CD8-positive, alpha-beta memory T cell (primary cell): ENCODE data around the gene DCC. TPM values are rescaled to one million over a fixed set of nuclear protein-coding genes. Genes with fewer than 3 reads are reported as not detected.
"Not testable (repeated sequence)": the region's sequence is repeated elsewhere in the genome, so short reads cannot be mapped to it uniquely, and the experiment has no call there.

Source experiments
- CTCF ChIA-PET: fragments of 350-600 bp; sonication (Branson Sonifier 250); formaldehyde crosslinking; loops from one replicate; lab custom pipeline; 2021; ENCODE audit warnings: antibody characterized with exemption; lab: Charles Lee
- POLR2A ChIA-PET: fragments of 350-600 bp; sonication (Branson Sonifier 250); formaldehyde crosslinking; loops from one replicate; lab custom pipeline; 2021; ENCODE audit warnings: antibody characterized with exemption; lab: Charles Lee
- DNase-seq, 5 donors: peaks; one replicate each; pipeline versions ENCODE4 v3.0.0 to v3.0.0-alpha.2; 2020 to 2022; ENCODE audit warnings: mixed read lengths in 1 of 5
- H3K27ac ChIP-seq: one replicate; pipeline ENCODE4 v1.7.0; 2013; ENCODE audit warnings: low read depth, mild to moderate bottlenecking, low read length, moderate library complexity
- H3K27me3 ChIP-seq: 2 replicates; pipeline ENCODE4 v1.7.0; 2013; ENCODE audit warnings: low read length, mild to moderate bottlenecking; ENCODE audit not compliant: insufficient read depth, poor library complexity, severe bottlenecking
- H3K36me3 ChIP-seq: 2 replicates; pipeline ENCODE4 v1.7.0; 2013; ENCODE audit warnings: mild to moderate bottlenecking, low read length, moderate library complexity; ENCODE audit not compliant: insufficient read depth
- H3K4me1 ChIP-seq: 2 replicates; pipeline ENCODE4 v1.7.0; 2013; ENCODE audit warnings: mild to moderate bottlenecking, low read length, moderate library complexity; ENCODE audit not compliant: insufficient read depth
- H3K4me3 ChIP-seq: 2 replicates; pipeline ENCODE4 v1.7.0; 2013; ENCODE audit warnings: mild to moderate bottlenecking, low read length
- H3K9me3 ChIP-seq: 2 replicates; pipeline ENCODE4 v1.7.0; 2013; ENCODE audit warnings: mild to moderate bottlenecking, low read length
- H3K27ac Mint-ChIP-seq, 8 donors: one replicate each; pipeline ENCODE4 v1.8.0; 2020 to 2021; ENCODE audit warnings: mixed read lengths in 8 of 8, mild to moderate bottlenecking in 6 of 8, inconsistent platforms in 3 of 8, moderate library complexity in 3 of 8
- H3K27me3 Mint-ChIP-seq, 2 donors: one replicate each; pipeline ENCODE4 v1.8.0; 2020 to 2021; ENCODE audit warnings: mixed read lengths in 2 of 2, mild to moderate bottlenecking in 1 of 2, moderate library complexity in 1 of 2
- H3K36me3 Mint-ChIP-seq, 3 donors: one replicate each; pipeline ENCODE4 v1.8.0; 2020 to 2021; ENCODE audit warnings: mixed read lengths in 3 of 3, inconsistent platforms in 1 of 3, mild to moderate bottlenecking in 1 of 3
- H3K4me1 Mint-ChIP-seq, 3 donors: one replicate each; pipeline ENCODE4 v1.8.0; 2020 to 2021; ENCODE audit warnings: mixed read lengths in 3 of 3, inconsistent platforms in 1 of 3, mild to moderate bottlenecking in 1 of 3
- H3K4me3 Mint-ChIP-seq, 7 donors: one replicate each; pipeline ENCODE4 v1.8.0; 2020 to 2021; ENCODE audit warnings: mixed read lengths in 7 of 7, mild to moderate bottlenecking in 6 of 7, moderate library complexity in 4 of 7, inconsistent platforms in 2 of 7
- H3K9me3 Mint-ChIP-seq, 5 donors: one replicate each; pipeline ENCODE4 v1.8.0; 2020 to 2022; ENCODE audit warnings: mixed read lengths in 5 of 5, mild to moderate bottlenecking in 3 of 5, moderate library complexity in 2 of 5, inconsistent platforms in 1 of 5
- polyA plus RNA-seq: library from polyadenylated mRNA; unstranded; fragments of 300-500 nt; fragmentation: Illumina TruSeq; gene quantifications from one replicate; pipeline ENCODE4 v1.2.3, GENCODE V29; 2021
- total RNA-seq, 2 experiments: library from RNA; stranded (reverse); gene quantifications; one replicate each; pipeline ENCODE4 v1.2.3, GENCODE V29; 2021

The DCC gene
- total and polyA plus RNA-seq, 3 experiments from 2014 or later, result not detected

- Mint-ChIP-seq H3K4me1 (no peaks in the 10 kb centered on the region), H3K27ac (no peak overlapping the region), H3K27me3 (no peaks in the 10 kb centered on the region), H3K9me3 (peaks cover 0 to 8% (median 3%) of the 10 kb centered on the region in 5 donors), H3K36me3 (no peaks in the 10 kb centered on the region), H3K4me3 (no peak overlapping the region)
- ChIA-PET CTCF (no interaction called here), POLR2A (no interaction called here)
- H3K27me3 ChIP-seq, result no peaks in the 10 kb centered on the region
- no peaks in the 10 kb centered on the region for H3K36me3 ChIP-seq
- H3K4me1 ChIP-seq, result no peaks in the 10 kb centered on the region
- H3K4me3 ChIP-seq, result no peak overlapping the region
- DNase-seq, result no peak
- no peaks in the 10 kb centered on the region for H3K9me3 ChIP-seq
- no peak overlapping the region for H3K27ac ChIP-seq
Measured at GRCh38 chr18:52352920-52353319, 12.9 kb downstream of the DCC start.

- ChIA-PET POLR2A (no interaction called here), CTCF (no interaction called here)
- Histone ChIP-seq H3K4me1 (no peaks in the 10 kb centered on the region), H3K27me3 (no peaks in the 10 kb centered on the region), H3K4me3 (no peak overlapping the region), H3K27ac (no peak overlapping the region), H3K36me3 (no peaks in the 10 kb centered on the region), H3K9me3 (no peaks in the 10 kb centered on the region)
- H3K27ac Mint-ChIP-seq, result no peak overlapping the region
- H3K27me3 Mint-ChIP-seq, result no peaks in the 10 kb centered on the region
- no peaks in the 10 kb centered on the region for H3K36me3 Mint-ChIP-seq
- no peak overlapping the region for H3K4me3 Mint-ChIP-seq
- DNase-seq, result no peak
- H3K9me3 Mint-ChIP-seq, result peaks cover 0 to 8% (median 4%) of the 10 kb centered on the region in 5 donors
- H3K4me1 Mint-ChIP-seq, result no peaks in the 10 kb centered on the region
Measured at GRCh38 chr18:52353589-52353988, 13.6 kb downstream of the DCC start.

- no peak overlapping the region for H3K27ac ChIP-seq
- no peaks in the 10 kb centered on the region for H3K27me3 ChIP-seq
- H3K9me3 Mint-ChIP-seq, result peaks cover 0 to 6% (median 4%) of the 10 kb centered on the region in 5 donors
- H3K4me3 Mint-ChIP-seq, result no peak overlapping the region
- no peaks in the 10 kb centered on the region for H3K4me1 ChIP-seq
- no peak for DNase-seq
- no peaks in the 10 kb centered on the region for H3K36me3 ChIP-seq
- no peaks in the 10 kb centered on the region for H3K27me3 Mint-ChIP-seq
- H3K4me1 Mint-ChIP-seq, result no peaks in the 10 kb centered on the region
- ChIA-PET POLR2A (no interaction called here), CTCF (no interaction called here)
- H3K27ac Mint-ChIP-seq, result no peak overlapping the region
- H3K36me3 Mint-ChIP-seq, result no peaks in the 10 kb centered on the region
- H3K9me3 ChIP-seq, result no peaks in the 10 kb centered on the region
- H3K4me3 ChIP-seq, result no peak overlapping the region
Measured at GRCh38 chr18:52363861-52364260, 23.9 kb downstream of the DCC start.

GRCh38 chr18:52366851-52367250 is 26.9 kb downstream of the DCC start:
- H3K36me3 ChIP-seq, H3K4me3 ChIP-seq, H3K9me3 ChIP-seq, H3K27me3 Mint-ChIP-seq, CTCF ChIA-PET, H3K4me1 Mint-ChIP-seq, H3K4me3 Mint-ChIP-seq, H3K27ac Mint-ChIP-seq, DNase-seq, H3K27me3 ChIP-seq, H3K36me3 Mint-ChIP-seq, H3K9me3 Mint-ChIP-seq, H3K4me1 ChIP-seq, H3K27ac ChIP-seq, POLR2A ChIA-PET: not testable (repeated sequence)

- H3K27me3 Mint-ChIP-seq, result no peaks in the 10 kb centered on the region
- DNase-seq, result no peak
- Histone ChIP-seq H3K27ac (no peak overlapping the region), H3K27me3 (no peaks in the 10 kb centered on the region), H3K4me3 (no peak overlapping the region), H3K4me1 (no peaks in the 10 kb centered on the region), H3K9me3 (no peaks in the 10 kb centered on the region), H3K36me3 (no peaks in the 10 kb centered on the region)
- H3K27ac Mint-ChIP-seq, result no peak overlapping the region
- H3K36me3 Mint-ChIP-seq, result no peaks in the 10 kb centered on the region
- CTCF ChIA-PET, result no interaction called here
- peaks cover 0 to 6% (median 4%) of the 10 kb centered on the region in 5 donors for H3K9me3 Mint-ChIP-seq
- H3K4me1 Mint-ChIP-seq, result no peaks in the 10 kb centered on the region
- POLR2A ChIA-PET, result no interaction called here
- no peak overlapping the region for H3K4me3 Mint-ChIP-seq
Measured at GRCh38 chr18:52367953-52368742, 28.2 kb downstream of the DCC start.

GRCh38 chr18:52370841-52371240 is 30.8 kb downstream of the DCC start:
- no peak overlapping the region for H3K27ac ChIP-seq
- H3K9me3 ChIP-seq, result no peaks in the 10 kb centered on the region
- H3K27me3 ChIP-seq, result no peaks in the 10 kb centered on the region
- ChIA-PET CTCF (no interaction called here), POLR2A (no interaction called here)
- no peaks in the 10 kb centered on the region for H3K27me3 Mint-ChIP-seq
- no peaks in the 10 kb centered on the region for H3K36me3 ChIP-seq
- peaks cover 0 to 8% (median 5%) of the 10 kb centered on the region in 5 donors for H3K9me3 Mint-ChIP-seq
- no peak for DNase-seq
- no peak overlapping the region for H3K27ac Mint-ChIP-seq
- no peak overlapping the region for H3K4me3 ChIP-seq
- H3K4me3 Mint-ChIP-seq, result no peak overlapping the region
- H3K36me3 Mint-ChIP-seq, result no peaks in the 10 kb centered on the region
- H3K4me1 Mint-ChIP-seq, result no peaks in the 10 kb centered on the region
- H3K4me1 ChIP-seq, result no peaks in the 10 kb centered on the region

- CTCF ChIA-PET, result no interaction called here
- H3K36me3 ChIP-seq, result no peaks in the 10 kb centered on the region
- no peaks in the 10 kb centered on the region for H3K27me3 ChIP-seq
- no peaks in the 10 kb centered on the region for H3K36me3 Mint-ChIP-seq
- H3K27me3 Mint-ChIP-seq, result no peaks in the 10 kb centered on the region
- POLR2A ChIA-PET, result no interaction called here
- no peak overlapping the region for H3K4me3 ChIP-seq
- DNase-seq, result no peak
- H3K27ac Mint-ChIP-seq, result no peak overlapping the region
- no peaks in the 10 kb centered on the region for H3K4me1 ChIP-seq
- H3K4me1 Mint-ChIP-seq, result no peaks in the 10 kb centered on the region
- H3K9me3 ChIP-seq, result no peaks in the 10 kb centered on the region
- no peak overlapping the region for H3K27ac ChIP-seq
- peaks cover 0 to 5% (median 2%) of the 10 kb centered on the region in 5 donors for H3K9me3 Mint-ChIP-seq
- H3K4me3 Mint-ChIP-seq, result no peak overlapping the region
Measured at GRCh38 chr18:52376104-52376503, 36.1 kb downstream of the DCC start.

GRCh38 chr18:52377094-52377493 is 37.1 kb downstream of the DCC start:
- Mint-ChIP-seq H3K4me1 (no peaks in the 10 kb centered on the region), H3K9me3 (peaks cover 0 to 5% (median 2%) of the 10 kb centered on the region in 5 donors), H3K27me3 (no peaks in the 10 kb centered on the region), H3K36me3 (no peaks in the 10 kb centered on the region), H3K27ac (no peak overlapping the region), H3K4me3 (no peak overlapping the region)
- H3K36me3 ChIP-seq, result no peaks in the 10 kb centered on the region
- ChIA-PET CTCF (no interaction called here), POLR2A (no interaction called here)
- no peaks in the 10 kb centered on the region for H3K4me1 ChIP-seq
- no peaks in the 10 kb centered on the region for H3K9me3 ChIP-seq
- no peak overlapping the region for H3K27ac ChIP-seq
- no peak for DNase-seq
- no peak overlapping the region for H3K4me3 ChIP-seq
- H3K27me3 ChIP-seq, result no peaks in the 10 kb centered on the region
